Stimulated activated CD8-positive, alpha-beta memory T cell treated with anti-CD3 and anti-CD28 coated beads, Interleukin-4, amount 100 ng/mL, for 24 hours (primary cell): ENCODE data around the gene TTC21A.

Experiments used
- DNase-seq: peaks from one replicate; pipeline ENCODE4 v3.0.0-alpha.2; 2020; ENCODE audit warnings: low read depth

The TTC21A gene

GRCh38 chr3:39121621-39122020 is 14.1 kb downstream of the TTC21A start:
- DNase-seq, result no peak

GRCh38 chr3:39122813-39123212 is 15.3 kb downstream of the TTC21A start:
- DNase-seq, result no peak

GRCh38 chr3:39124876-39125840 is 17.7 kb downstream of the TTC21A start:
- no peak for DNase-seq

GRCh38 chr3:39125841-39126500 is 18.5 kb downstream of the TTC21A start:
- DNase-seq, result no peak

GRCh38 chr3:39126532-39127071 is 19.1 kb downstream of the TTC21A start:
- DNase-seq, result no peak

GRCh38 chr3:39127269-39127907 is 19.9 kb downstream of the TTC21A start:
- no peak for DNase-seq

- DNase-seq, result no peak
Measured at GRCh38 chr3:39127908-39128304, 20.4 kb downstream of the TTC21A start.

GRCh38 chr3:39128951-39129350 is 21.5 kb downstream of the TTC21A start:
- DNase-seq, result no peak

GRCh38 chr3:39130026-39130425 is 22.5 kb downstream of the TTC21A start:
- no peak for DNase-seq

GRCh38 chr3:39130693-39131265 is 23.3 kb downstream of the TTC21A start:
- no peak for DNase-seq

GRCh38 chr3:39132096-39133092 is 24.9 kb downstream of the TTC21A start:
- DNase-seq, result no peak

- DNase-seq, result no peak
Measured at GRCh38 chr3:39133093-39133490, 25.6 kb downstream of the TTC21A start.

GRCh38 chr3:39133822-39134221 is 26.3 kb downstream of the TTC21A start:
- no peak for DNase-seq

- DNase-seq, result no peak
Measured at GRCh38 chr3:39134305-39134704, 26.8 kb downstream of the TTC21A start.

- DNase-seq, result no peak
Measured at GRCh38 chr3:39135170-39135805, 27.8 kb downstream of the TTC21A start.

- DNase-seq, result no peak
Measured at GRCh38 chr3:39136533-39137434, 29.3 kb downstream of the TTC21A start.

GRCh38 chr3:39137435-39137936 is 30.0 kb downstream of the TTC21A start:
- no peak for DNase-seq

GRCh38 chr3:39137991-39138803 is 30.7 kb downstream of the TTC21A start:
- DNase-seq, result no peak
